HepG2 (cell line): ENCODE measurements around the gene PIEZO2.

Source experiments
- BRCA1 ChIP-seq: sonication (generic); formaldehyde crosslinking; IDR thresholded peaks from 2 replicates; pipeline ENCODE4 v1.4.0; 2020; ENCODE audit warnings: missing genetic modification reagents
- FOXK2 ChIP-seq: fragments of 450-650 bp; IDR thresholded peaks from 2 replicates; pipeline ENCODE4 v1.6.1; 2016
- TF ChIP-seq, protein P1 (sequence below), 2 experiments: sonication (generic) in 1 of 2; formaldehyde crosslinking in 1 of 2; IDR thresholded peaks; 2 replicates each; pipeline versions ENCODE4 v1.4.0 to v1.6.1; 2018 to 2020; ENCODE audit warnings: missing genetic modification reagents in 2 of 2, borderline replicate concordance in 1 of 2, low read depth in 1 of 2, mild to moderate bottlenecking in 1 of 2, missing biosample characterization in 1 of 2
- TF ChIP-seq, protein P2 (sequence below): IDR thresholded peaks from 2 replicates; pipeline ENCODE4 v1.6.1; 2018; ENCODE audit warnings: missing genetic modification reagents

DNA sequence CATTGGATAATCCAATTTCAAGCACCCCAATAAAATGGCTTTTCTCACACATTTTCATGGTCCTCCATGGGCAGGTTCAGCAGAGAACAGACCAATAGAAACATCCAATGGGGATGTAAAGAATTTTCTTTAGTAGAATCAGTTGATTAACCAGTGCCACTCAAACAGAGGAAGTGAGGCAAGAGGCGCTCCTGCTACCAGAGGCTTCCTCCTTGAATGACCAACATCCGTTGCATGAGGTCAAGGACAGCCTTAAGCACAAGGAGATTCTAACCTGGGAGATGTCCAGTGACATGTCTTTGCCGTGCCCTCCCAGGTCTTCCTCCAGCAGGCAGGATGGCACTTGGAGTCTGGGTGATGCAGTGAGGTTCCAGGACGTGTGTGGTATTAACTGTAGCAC, 146.6 kb downstream of the PIEZO2 start:
- TF ChIP-seq, protein P1, sequence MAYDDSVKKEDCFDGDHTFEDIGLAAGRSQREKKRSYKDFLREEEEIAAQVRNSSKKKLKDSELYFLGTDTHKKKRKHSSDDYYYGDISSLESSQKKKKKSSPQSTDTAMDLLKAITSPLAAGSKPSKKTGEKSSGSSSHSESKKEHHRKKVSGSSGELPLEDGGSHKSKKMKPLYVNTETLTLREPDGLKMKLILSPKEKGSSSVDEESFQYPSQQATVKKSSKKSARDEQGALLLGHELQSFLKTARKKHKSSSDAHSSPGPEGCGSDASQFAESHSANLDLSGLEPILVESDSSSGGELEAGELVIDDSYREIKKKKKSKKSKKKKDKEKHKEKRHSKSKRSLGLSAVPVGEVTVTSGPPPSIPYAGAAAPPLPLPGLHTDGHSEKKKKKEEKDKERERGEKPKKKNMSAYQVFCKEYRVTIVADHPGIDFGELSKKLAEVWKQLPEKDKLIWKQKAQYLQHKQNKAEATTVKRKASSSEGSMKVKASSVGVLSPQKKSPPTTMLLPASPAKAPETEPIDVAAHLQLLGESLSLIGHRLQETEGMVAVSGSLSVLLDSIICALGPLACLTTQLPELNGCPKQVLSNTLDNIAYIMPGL (CRISPR knock-in tag; IDR thresholded peaks at IDR 0.05; ENCODE audit: borderline replicate concordance in 1 of 2, low read depth in 1 of 2): no peak
- TF ChIP-seq BRCA1 (CRISPR knock-in tag): no peak
- no peak for TF ChIP-seq FOXK2
- TF ChIP-seq, protein P2, sequence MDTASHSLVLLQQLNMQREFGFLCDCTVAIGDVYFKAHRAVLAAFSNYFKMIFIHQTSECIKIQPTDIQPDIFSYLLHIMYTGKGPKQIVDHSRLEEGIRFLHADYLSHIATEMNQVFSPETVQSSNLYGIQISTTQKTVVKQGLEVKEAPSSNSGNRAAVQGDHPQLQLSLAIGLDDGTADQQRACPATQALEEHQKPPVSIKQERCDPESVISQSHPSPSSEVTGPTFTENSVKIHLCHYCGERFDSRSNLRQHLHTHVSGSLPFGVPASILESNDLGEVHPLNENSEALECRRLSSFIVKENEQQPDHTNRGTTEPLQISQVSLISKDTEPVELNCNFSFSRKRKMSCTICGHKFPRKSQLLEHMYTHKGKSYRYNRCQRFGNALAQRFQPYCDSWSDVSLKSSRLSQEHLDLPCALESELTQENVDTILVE (CRISPR knock-in tag): no peak
